Measurements from ENCODE around the gene SHC2. TPM values are rescaled to one million over a fixed set of nuclear protein-coding genes. Genes with fewer than 3 reads are reported as not detected.

The SHC2 gene
- total and polyA plus RNA-seq, 2 donors (not counting 1 experiment from before 2014, with no cell fraction given), result 0.02 to 2.5 TPM

DNA sequence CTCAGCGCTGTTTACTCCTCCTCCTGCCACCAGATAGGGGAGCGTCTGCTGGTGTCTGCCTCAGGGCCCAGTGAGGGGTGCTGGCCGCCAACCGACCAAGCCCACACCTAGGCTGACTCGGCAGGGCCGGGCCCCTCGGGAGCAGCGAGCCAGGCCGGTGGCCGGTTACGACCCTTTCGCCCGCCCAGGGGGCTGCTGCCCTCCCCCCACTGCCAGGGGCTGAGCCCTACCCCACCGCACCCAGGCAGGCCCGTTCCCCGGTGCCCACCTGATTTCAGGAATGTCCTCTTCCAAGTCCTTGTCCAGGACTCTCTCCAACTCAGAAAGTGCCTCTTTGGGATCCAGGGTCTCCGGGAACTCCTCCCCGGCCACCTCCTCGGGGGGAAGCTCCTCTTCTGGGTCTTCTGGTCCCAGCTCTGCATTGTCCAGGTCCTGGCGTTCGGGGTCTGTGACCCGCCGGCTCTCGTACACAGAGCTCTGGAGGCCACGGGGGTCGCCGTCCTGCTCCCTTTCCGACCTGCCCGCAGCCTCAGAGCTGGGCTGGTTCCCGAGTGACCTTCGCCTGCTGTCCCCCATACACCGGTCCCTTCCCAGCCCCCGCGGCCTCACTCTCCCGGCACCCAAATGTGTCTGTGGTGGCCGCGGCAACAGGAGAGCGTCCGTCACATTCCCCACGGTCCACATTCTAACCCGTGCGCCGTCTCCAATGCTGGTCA lies 85.3 kb downstream of the SHC2 start:
- H3K4me1 ChIP-seq (ENCODE audit: control insufficient read depth, extremely low read depth, insufficient read depth, low read length), result peaks cover 2% of the 10 kb centered on the region
- H3K79me2 ChIP-seq (ENCODE audit: control insufficient read depth, insufficient read depth, low read length), result no peaks in the 10 kb centered on the region
- no peaks in the 10 kb centered on the region for H3K9me3 ChIP-seq (ENCODE audit: control insufficient read depth, insufficient read depth, low read depth, low read length)
- H3K4me2 ChIP-seq (ENCODE audit: extremely low read depth, insufficient read depth, low read length), result no peak overlapping the region
- H3K36me3 ChIP-seq (ENCODE audit: control insufficient read depth, insufficient read depth, low read length), result no peaks in the 10 kb centered on the region
- TF ChIP-seq EZH2 (IDR thresholded peaks at IDR 0.05; ENCODE audit: low read length, missing control alignments) (no peak), CTCF (conservative IDR thresholded peaks at IDR 0.05 in 1 of 2, IDR thresholded peaks at IDR 0.05 in 1 of 2; ENCODE audit: low read depth in 1 of 2, low read length in 2 of 2) (no peak)
- H3K27ac ChIP-seq (ENCODE audit: insufficient read depth, low read length), result no peak overlapping the region
- no peak overlapping the region for H3K9ac ChIP-seq (ENCODE audit: insufficient read depth, low read length)
- no peaks in the 10 kb centered on the region for H4K20me1 ChIP-seq (ENCODE audit: control insufficient read depth, extremely low read depth, insufficient read depth, low read length)
- peaks cover 29% of the 10 kb centered on the region for H3K27me3 ChIP-seq (ENCODE audit: control insufficient read depth, insufficient read depth, low read length)
- DNase-seq (ENCODE audit: low read depth in 2 of 2), result no peak
- no peak overlapping the region for H3K4me3 ChIP-seq (replicated peaks in 1 of 4; ENCODE audit: control extremely low read depth in 1 of 4, insufficient read depth in 1 of 4, low read depth in 3 of 4, low read length in 4 of 4)
- H2AFZ ChIP-seq (ENCODE audit: low read length), result no peak overlapping the region

GRCh38 chr19:374886-375235 lies 86.0 kb downstream of the SHC2 start:
- no peaks in the 10 kb centered on the region for H4K20me1 ChIP-seq (ENCODE audit: control insufficient read depth, extremely low read depth, insufficient read depth, low read length)
- H3K4me1 ChIP-seq (ENCODE audit: control insufficient read depth, extremely low read depth, insufficient read depth, low read length), result peaks cover 2% of the 10 kb centered on the region
- no peak overlapping the region for H3K9ac ChIP-seq (ENCODE audit: insufficient read depth, low read length)
- no peak overlapping the region for H2AFZ ChIP-seq (ENCODE audit: low read length)
- H3K36me3 ChIP-seq (ENCODE audit: control insufficient read depth, insufficient read depth, low read length), result no peaks in the 10 kb centered on the region
- H3K4me3 ChIP-seq (replicated peaks in 1 of 4; ENCODE audit: control extremely low read depth in 1 of 4, insufficient read depth in 1 of 4, low read depth in 3 of 4, low read length in 4 of 4), result no peak overlapping the region
- H3K79me2 ChIP-seq (ENCODE audit: control insufficient read depth, insufficient read depth, low read length), result no peaks in the 10 kb centered on the region
- DNase-seq (ENCODE audit: low read depth in 2 of 2), result no peak
- no peak overlapping the region for H3K27ac ChIP-seq (ENCODE audit: insufficient read depth, low read length)
- H3K27me3 ChIP-seq (ENCODE audit: control insufficient read depth, insufficient read depth, low read length), result peaks cover 29% of the 10 kb centered on the region
- H3K9me3 ChIP-seq (ENCODE audit: control insufficient read depth, insufficient read depth, low read depth, low read length), result no peaks in the 10 kb centered on the region
- no peak for TF ChIP-seq CTCF (conservative IDR thresholded peaks at IDR 0.05 in 1 of 2, IDR thresholded peaks at IDR 0.05 in 1 of 2; ENCODE audit: low read depth in 1 of 2, low read length in 2 of 2)
- TF ChIP-seq EZH2 (IDR thresholded peaks at IDR 0.05; ENCODE audit: low read length, missing control alignments), result no peak
- H3K4me2 ChIP-seq (ENCODE audit: extremely low read depth, insufficient read depth, low read length), result no peak overlapping the region

DNA sequence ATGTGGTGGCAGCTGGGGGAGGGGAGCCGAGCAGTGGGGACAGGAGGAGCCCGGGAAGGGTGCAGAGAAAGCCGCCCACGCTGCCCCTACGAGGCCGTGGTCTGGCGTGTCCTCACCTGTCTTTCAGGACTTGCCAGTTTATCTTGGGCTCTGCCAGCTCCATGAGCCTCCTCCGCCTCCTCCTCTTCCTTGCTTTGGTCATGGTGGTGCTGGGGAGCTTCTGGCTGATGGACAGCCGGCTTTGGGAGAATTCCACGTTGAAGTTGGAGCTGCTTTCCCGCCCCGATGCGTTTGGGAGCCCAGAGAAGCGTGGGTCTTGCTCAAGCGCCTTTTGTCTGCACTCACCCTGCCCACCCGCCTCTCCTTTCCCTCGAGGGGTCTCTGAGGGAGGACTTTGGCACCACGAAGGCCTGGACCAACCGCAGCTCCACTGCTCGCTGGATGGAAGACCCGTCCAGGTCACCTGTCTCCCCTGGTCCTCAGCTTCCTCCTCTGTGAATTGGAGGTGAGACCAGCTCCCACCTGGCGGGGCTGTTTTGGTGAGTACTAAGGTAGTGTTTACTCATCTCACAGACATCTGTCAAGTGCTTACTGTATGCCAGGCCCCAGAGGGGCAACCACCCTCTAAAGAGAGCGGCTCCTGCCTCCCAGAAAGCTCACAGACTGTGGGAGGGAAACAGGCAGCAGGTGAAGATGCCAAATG lies 86.5 kb downstream of the SHC2 start:
- Histone ChIP-seq H2AFZ (ENCODE audit: low read length) (no peak overlapping the region), H3K4me1 (ENCODE audit: control insufficient read depth, extremely low read depth, insufficient read depth, low read length) (peaks cover 2% of the 10 kb centered on the region), H3K79me2 (ENCODE audit: control insufficient read depth, insufficient read depth, low read length) (no peaks in the 10 kb centered on the region), H3K36me3 (ENCODE audit: control insufficient read depth, insufficient read depth, low read length) (no peaks in the 10 kb centered on the region), H4K20me1 (ENCODE audit: control insufficient read depth, extremely low read depth, insufficient read depth, low read length) (no peaks in the 10 kb centered on the region), H3K27me3 (ENCODE audit: control insufficient read depth, insufficient read depth, low read length) (peaks cover 29% of the 10 kb centered on the region), H3K9ac (ENCODE audit: insufficient read depth, low read length) (no peak overlapping the region), H3K27ac (ENCODE audit: insufficient read depth, low read length) (no peak overlapping the region), H3K9me3 (ENCODE audit: control insufficient read depth, insufficient read depth, low read depth, low read length) (no peaks in the 10 kb centered on the region), H3K4me2 (ENCODE audit: extremely low read depth, insufficient read depth, low read length) (no peak overlapping the region), H3K4me3 (replicated peaks in 1 of 4; ENCODE audit: control extremely low read depth in 1 of 4, insufficient read depth in 1 of 4, low read depth in 3 of 4, low read length in 4 of 4) (no peak overlapping the region)
- no peak for TF ChIP-seq CTCF (conservative IDR thresholded peaks at IDR 0.05 in 1 of 2, IDR thresholded peaks at IDR 0.05 in 1 of 2; ENCODE audit: low read depth in 1 of 2, low read length in 2 of 2)
- TF ChIP-seq EZH2 (IDR thresholded peaks at IDR 0.05; ENCODE audit: low read length, missing control alignments), result no peak
- DNase-seq (ENCODE audit: low read depth in 2 of 2), result no peak
